Upper lobe of left lung (tissue), 4 donors: ENCODE measurements around the gene LCN2.
"Not testable (repeated sequence)": the region's sequence is repeated elsewhere in the genome, so short reads cannot be mapped to it uniquely, and the experiment has no call there.

Source experiments
- CTCF ChIP-seq, 6 experiments: fragments of 450-650 bp in 4 of 6; fragments of 200-600 bp in 2 of 6; sonication (generic) in 2 of 6; IDR thresholded peaks; one replicate each; pipeline ENCODE4 v1.5.1; 2016 to 2019; ENCODE audit warnings: antibody characterized with exemption in 6 of 6
- EP300 ChIP-seq, 4 donors: sonication (generic); formaldehyde crosslinking; IDR thresholded peaks; one replicate each; pipeline ENCODE4 v1.5.1; 2017; ENCODE audit warnings: antibody characterized with exemption in 4 of 4, control low read depth in 2 of 4
- POLR2A ChIP-seq, 4 donors: fragments of 450-650 bp; IDR thresholded peaks; one replicate each; pipeline ENCODE4 v1.5.1; 2016 to 2017; ENCODE audit warnings: antibody characterized with exemption in 4 of 4, mild to moderate bottlenecking in 2 of 4
- POLR2AphosphoS5 ChIP-seq, 2 donors: sonication (generic); formaldehyde crosslinking; IDR thresholded peaks; one replicate each; pipeline ENCODE4 v1.5.1; 2017; ENCODE audit warnings: antibody characterized with exemption in 2 of 2

DNA sequence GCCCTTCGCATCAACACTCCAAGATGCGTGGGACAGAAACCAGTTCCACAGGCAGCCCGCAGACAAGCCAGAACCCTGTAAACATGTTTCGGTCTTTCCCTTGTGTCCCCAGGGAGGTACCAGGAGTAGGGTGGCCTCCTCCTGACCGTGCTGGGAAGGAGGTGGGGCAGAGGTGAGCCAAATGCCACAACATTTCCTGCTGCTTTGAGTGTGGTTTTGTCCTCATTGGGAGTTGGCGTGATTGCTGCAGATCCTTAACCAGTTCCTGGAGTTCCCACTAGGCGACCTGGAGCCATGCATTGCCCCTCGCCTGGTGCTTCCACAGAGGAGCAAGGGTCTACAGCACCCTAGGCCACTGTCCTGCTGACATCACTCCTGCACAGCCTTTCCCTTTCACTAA is 13.7 kb upstream of the LCN2 start:
- TF ChIP-seq POLR2AphosphoS5, EP300, POLR2A, CTCF (IDR thresholded peaks at IDR 0.05): not testable (repeated sequence)
